ENCODE results near the gene ZMYND10.

Gene ZMYND10

GRCh38 chr3:50330330-50330729 is 15.2 kb downstream of the ZMYND10 start:
- H3K27me3 Mint-ChIP-seq = no peaks in the 10 kb centered on the region
- ATAC-seq = no peak
- DNase-seq = no peak
- peaks cover 38% of the 10 kb centered on the region for H3K4me1 Mint-ChIP-seq
- H3K27ac Mint-ChIP-seq = no peak overlapping the region
- H3K4me3 Mint-ChIP-seq = no peak overlapping the region
- no peaks in the 10 kb centered on the region for H3K9me3 Mint-ChIP-seq
- peaks cover 38% of the 10 kb centered on the region for H3K36me3 Mint-ChIP-seq (ENCODE audit: low read depth)

GRCh38 chr3:50327943-50328691 is 17.4 kb downstream of the ZMYND10 start, which contains the start of gene TUSC2:
Gene TUSC2, minus strand, starts transcription at chr3:50328223. Its CDS starts 124 bp downstream, at chr3:50328099.
- peaks cover 19% of the 10 kb centered on the region for H3K4me1 Mint-ChIP-seq
- H3K27me3 Mint-ChIP-seq = no peaks in the 10 kb centered on the region
- peak; percentile 95 for DNase-seq
- no peaks in the 10 kb centered on the region for H3K9me3 Mint-ChIP-seq
- H3K4me3 Mint-ChIP-seq = peak within 1 kb of the TSS; percentile 87
- ATAC-seq = peak; percentile 89
- H3K27ac Mint-ChIP-seq = peak within 1 kb of the TSS; percentile 89
- peaks cover 20% of the 10 kb centered on the region for H3K36me3 Mint-ChIP-seq (ENCODE audit: low read depth)

DNA sequence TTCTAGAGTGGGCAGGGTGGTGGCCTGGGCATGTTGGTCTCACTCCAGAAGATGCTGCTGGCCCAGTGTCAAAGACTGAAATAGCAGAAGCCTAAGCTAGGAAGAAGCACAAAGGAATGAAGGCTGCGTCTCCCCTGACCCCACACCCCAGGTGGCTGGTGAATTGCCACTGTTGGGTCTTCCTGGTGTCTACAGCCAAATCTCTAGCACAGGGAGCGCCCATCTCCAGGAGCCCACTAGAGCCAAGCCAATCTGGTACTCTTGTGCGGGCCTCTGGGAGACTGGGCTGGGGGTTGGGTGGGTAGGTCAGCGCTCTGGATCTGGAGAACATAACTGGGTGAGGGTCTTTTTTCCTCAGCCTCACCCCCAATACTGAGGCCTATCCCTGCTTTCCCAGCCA is 18.4 kb downstream of the ZMYND10 start:
- H3K27me3 Mint-ChIP-seq = no peaks in the 10 kb centered on the region
- no peak for ATAC-seq
- H3K4me1 Mint-ChIP-seq = peaks cover 19% of the 10 kb centered on the region
- no peaks in the 10 kb centered on the region for H3K9me3 Mint-ChIP-seq
- H3K4me3 Mint-ChIP-seq = peak overlapping the region; percentile 87
- H3K27ac Mint-ChIP-seq = peak overlapping the region; percentile 69
- DNase-seq = no peak
- H3K36me3 Mint-ChIP-seq (ENCODE audit: low read depth) = peaks cover 15% of the 10 kb centered on the region

DNA sequence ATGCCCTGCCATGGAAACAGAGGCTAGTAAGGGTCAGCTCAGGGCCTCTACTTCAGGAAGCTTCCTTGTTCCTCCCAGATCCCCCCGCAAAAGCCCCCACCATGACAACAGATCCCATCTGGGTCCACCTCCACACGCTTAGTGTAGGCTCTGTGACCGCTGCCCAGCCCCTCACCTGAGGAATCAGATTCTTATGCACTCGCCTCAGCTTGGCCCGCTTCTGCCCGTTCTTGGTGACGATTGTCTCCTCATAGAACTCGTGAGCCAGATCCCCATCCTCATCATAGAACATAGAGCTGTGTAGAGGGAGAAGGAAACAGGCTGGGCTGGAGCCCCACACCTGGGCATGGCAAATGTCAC is 19.4 kb downstream of the ZMYND10 start:
- no peaks in the 10 kb centered on the region for H3K27me3 Mint-ChIP-seq
- no peak for ATAC-seq
- H3K36me3 Mint-ChIP-seq (ENCODE audit: low read depth) = peaks cover 12% of the 10 kb centered on the region
- H3K4me1 Mint-ChIP-seq = peaks cover 19% of the 10 kb centered on the region
- no peak overlapping the region for H3K27ac Mint-ChIP-seq
- no peaks in the 10 kb centered on the region for H3K9me3 Mint-ChIP-seq
- H3K4me3 Mint-ChIP-seq = peak overlapping the region; percentile 38
- DNase-seq = no peak

- H3K36me3 Mint-ChIP-seq (ENCODE audit: low read depth) = peaks cover 9% of the 10 kb centered on the region
- H3K9me3 Mint-ChIP-seq = no peaks in the 10 kb centered on the region
- H3K4me1 Mint-ChIP-seq = peaks cover 20% of the 10 kb centered on the region
- H3K27ac Mint-ChIP-seq = no peak overlapping the region
- no peak overlapping the region for H3K4me3 Mint-ChIP-seq
- no peaks in the 10 kb centered on the region for H3K27me3 Mint-ChIP-seq
- no peak for DNase-seq
- no peak for ATAC-seq
These were observed 19.9 kb downstream of the ZMYND10 start for GRCh38 chr3:50325497-50326181.

GRCh38 chr3:50325113-50325480 is 20.4 kb downstream of the ZMYND10 start:
- ATAC-seq (no peak), DNase-seq (no peak)
- Mint-ChIP-seq H3K4me1 (peaks cover 23% of the 10 kb centered on the region), H3K36me3 (ENCODE audit: low read depth) (peaks cover 4% of the 10 kb centered on the region), H3K27me3 (no peaks in the 10 kb centered on the region), H3K4me3 (no peak overlapping the region), H3K9me3 (no peaks in the 10 kb centered on the region), H3K27ac (no peak overlapping the region)

DNA sequence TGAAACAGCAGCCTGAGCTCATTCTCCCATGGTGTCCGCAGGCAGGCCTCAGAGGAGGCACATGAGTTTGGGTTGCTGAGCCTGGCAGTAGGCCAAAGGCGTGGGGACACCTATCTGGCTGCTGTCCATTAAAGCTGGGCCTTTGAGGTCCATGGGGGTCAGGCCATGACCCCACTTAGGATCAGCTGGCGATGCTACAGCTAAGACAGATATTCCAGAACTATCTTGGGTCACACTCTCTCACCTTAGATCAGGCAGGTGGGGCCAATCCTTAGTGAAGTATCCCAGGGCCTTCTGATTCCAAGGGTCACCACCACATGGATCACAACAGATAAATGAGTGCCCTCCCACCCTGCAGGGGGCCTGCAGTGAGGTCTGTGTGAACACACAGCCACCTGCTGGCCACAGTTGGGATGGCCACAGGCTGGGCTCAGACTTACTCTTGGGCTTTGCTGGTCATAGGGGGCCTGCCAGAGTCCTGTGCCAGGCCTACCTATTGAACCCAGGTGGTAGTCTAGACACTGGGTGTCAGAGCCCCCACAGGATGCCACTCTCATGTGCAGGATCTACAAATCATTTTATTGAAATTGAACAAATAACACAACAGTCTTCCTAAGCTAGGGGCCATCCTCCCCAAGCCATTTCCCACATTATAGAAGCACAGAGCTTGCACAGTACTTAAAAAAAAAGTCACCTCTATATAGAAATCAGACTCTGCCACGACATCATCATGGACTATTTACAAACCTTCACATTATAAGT is 21.0 kb downstream of the ZMYND10 start:
- no peaks in the 10 kb centered on the region for H3K9me3 Mint-ChIP-seq
- no peak overlapping the region for H3K4me3 Mint-ChIP-seq
- H3K27me3 Mint-ChIP-seq = no peaks in the 10 kb centered on the region
- H3K27ac Mint-ChIP-seq = peak overlapping the region; percentile 6
- H3K36me3 Mint-ChIP-seq (ENCODE audit: low read depth) = no peaks in the 10 kb centered on the region
- ATAC-seq (peak; percentile 29), DNase-seq (peak; percentile 76)
- peaks cover 28% of the 10 kb centered on the region for H3K4me1 Mint-ChIP-seq

DNA sequence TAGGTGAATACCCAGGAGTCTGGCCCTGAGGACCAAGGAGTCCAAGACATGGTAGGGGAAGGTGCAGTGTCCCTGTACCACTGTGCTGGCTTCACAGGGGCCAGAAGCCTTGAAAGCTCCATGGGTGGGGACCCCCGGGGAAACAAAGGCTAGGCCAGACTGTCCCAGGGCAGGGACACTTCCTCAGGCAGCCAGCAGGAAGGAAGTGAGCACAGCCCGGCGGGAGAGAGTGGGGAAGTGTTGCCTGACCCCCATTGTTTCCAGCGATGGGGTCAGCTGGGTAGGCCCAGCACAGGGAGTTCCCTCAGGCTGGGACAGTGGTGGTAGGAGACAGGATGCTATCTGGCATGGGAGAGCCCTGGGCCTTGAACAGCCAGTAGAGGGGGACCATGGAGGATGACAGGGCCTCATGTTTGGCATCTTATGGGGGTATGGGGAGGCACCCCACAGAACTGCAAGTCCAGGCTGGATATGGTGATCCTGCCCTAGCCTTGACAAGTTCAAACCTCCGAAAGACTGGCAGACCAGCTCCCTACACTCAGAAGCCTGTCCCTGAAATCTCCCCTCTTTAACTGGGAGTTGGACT is 21.8 kb downstream of the ZMYND10 start:
- no peak for DNase-seq

DNA sequence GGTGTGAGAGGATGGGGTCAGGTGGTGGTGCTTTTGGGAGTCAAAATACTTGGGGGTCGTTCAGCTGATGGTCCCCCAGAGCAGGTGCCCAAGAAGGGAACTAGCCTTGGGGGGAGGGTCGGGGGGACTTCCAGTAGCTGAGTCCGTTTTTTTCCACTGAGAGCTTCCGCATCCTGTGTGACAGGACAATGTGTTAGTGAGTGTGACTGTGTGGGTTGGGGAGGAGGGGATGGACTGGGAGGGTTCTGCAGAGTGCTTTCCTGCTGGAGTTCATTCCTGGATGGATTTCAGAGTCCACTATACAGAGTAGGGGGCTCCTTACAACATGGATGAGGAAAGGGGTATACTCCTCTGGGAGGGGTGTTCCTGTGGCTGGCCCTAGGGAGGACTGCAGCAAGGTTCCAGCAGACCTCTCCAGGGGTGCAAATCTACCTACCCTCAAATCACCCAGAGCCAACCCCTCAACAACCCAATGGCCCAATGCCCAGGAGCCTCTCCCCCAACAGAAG is 22.4 kb downstream of the ZMYND10 start:
- H3K27ac Mint-ChIP-seq = no peak overlapping the region
- no peak for ATAC-seq
- peaks cover 33% of the 10 kb centered on the region for H3K4me1 Mint-ChIP-seq
- H3K36me3 Mint-ChIP-seq (ENCODE audit: low read depth) = peaks cover 2% of the 10 kb centered on the region
- no peaks in the 10 kb centered on the region for H3K9me3 Mint-ChIP-seq
- H3K27me3 Mint-ChIP-seq = no peaks in the 10 kb centered on the region
- H3K4me3 Mint-ChIP-seq = no peak overlapping the region
- DNase-seq = no peak

More for the DNA sequence above, 21.8 kb downstream of the ZMYND10 start:
- peaks cover 34% of the 10 kb centered on the region for H3K4me1 Mint-ChIP-seq
- ATAC-seq = no peak
- H3K27ac Mint-ChIP-seq = no peak overlapping the region
- no peaks in the 10 kb centered on the region for H3K27me3 Mint-ChIP-seq
- no peaks in the 10 kb centered on the region for H3K9me3 Mint-ChIP-seq
- H3K36me3 Mint-ChIP-seq (ENCODE audit: low read depth) = no peaks in the 10 kb centered on the region
- H3K4me3 Mint-ChIP-seq = no peak overlapping the region

DNA sequence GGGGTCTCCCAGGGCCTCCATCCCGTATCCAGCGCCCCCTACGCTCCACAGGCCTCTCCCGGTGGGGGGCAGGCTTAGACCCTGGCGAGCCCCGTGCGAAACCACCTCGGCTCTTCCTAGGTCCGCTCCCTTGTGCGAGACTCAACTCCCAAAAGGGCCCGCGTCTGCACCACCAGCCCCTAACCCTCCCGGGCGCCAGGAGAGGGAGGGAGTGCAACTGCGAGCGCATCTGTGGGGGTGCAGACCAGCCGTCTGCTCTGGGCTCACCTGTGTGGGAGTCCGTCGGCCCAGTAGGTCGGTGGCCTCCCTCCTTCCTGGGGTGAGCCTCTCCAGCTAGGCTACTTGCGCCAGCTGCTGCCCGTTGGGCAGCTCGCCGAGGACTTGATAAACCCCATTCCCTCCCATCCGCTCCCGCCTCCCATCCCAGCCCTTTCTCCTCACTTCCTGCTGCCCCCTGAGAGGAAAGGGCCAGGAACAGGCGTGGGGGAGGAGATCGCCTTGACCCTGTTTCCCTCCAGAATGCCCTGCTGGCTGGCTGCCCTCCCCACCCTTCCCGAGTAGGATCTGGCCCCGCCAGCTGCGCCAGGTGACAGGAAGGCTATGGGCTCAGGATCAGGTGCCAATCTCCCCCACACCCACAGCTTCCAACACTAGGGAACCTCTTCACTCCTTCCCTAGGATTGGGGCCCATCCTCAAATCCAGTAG is 23.0 kb downstream of the ZMYND10 start, which contains the start of gene HYAL2:
HYAL2 (minus strand) TSS at position 360 of the 706 bp plus-strand sequence. CDS start 2,256 bp downstream, outside the sequence.
- Mint-ChIP-seq H3K27ac (peak within 1 kb of the TSS; percentile 90), H3K36me3 (ENCODE audit: low read depth) (peaks cover 2% of the 10 kb centered on the region), H3K4me3 (peak within 1 kb of the TSS; percentile 75), H3K27me3 (no peaks in the 10 kb centered on the region), H3K9me3 (no peaks in the 10 kb centered on the region), H3K4me1 (peaks cover 31% of the 10 kb centered on the region)
- ATAC-seq = no peak
- DNase-seq = peak; percentile 2

DNA sequence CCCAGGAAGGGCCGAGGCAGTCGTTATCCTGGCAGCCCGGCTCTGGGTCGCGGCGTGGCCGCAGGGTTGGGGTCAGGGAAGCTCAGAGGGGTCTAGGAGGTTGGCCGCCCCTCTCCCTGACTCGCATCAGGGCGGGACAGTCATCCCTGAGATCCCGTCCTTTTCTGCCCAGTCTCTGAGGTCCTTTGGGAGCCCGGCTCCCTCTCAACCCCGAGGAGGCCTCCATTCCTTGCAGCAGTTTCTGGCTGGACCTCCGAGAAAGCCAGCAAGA is 23.5 kb downstream of the ZMYND10 start:
- Mint-ChIP-seq H3K4me3 (peak overlapping the region; percentile 75), H3K4me1 (peaks cover 32% of the 10 kb centered on the region), H3K27me3 (no peaks in the 10 kb centered on the region), H3K36me3 (ENCODE audit: low read depth) (peaks cover 2% of the 10 kb centered on the region), H3K27ac (no peak overlapping the region), H3K9me3 (no peaks in the 10 kb centered on the region)
- ATAC-seq = no peak
- DNase-seq = no peak

DNA sequence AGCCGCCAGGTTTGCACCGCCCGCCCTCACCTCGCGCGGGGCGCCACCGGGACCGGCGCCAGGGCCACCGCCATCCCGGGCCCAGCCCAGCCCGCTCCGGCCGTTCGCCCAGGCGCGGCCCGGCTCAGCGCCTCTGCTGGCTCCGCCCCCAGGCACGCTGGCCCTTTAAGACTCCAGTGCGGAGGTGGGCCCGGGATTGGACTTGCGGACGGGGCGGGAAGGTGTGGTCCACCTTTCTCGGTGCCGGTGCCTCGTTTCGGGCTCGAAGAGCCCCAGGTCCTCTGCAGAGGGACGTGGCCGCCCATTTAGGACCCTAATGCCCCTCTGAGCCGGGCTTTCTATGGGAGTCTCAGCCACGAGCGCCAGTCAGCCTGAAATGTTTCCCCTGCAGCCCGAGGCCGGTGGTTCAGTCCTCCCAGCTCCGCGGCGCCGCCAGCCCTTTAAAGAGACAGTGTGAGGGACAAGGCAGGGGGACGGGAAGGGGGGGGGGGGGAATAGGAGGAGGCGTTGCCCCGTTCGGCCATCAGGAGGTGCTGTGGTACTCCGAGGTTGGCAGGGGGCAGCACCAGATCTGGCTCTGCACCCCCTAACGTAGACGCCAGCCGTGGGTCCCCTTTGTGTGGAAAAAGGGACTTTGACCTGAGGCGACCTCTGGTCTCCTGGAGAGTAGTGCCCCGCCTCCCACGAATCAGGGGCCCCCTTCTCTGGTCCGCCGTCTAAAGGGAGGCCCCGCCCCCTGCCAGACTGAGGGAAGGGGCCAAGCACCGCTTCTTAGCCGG is 24.0 kb downstream of the ZMYND10 start:
- no peaks in the 10 kb centered on the region for H3K9me3 Mint-ChIP-seq

GRCh38 chr3:50320853-50321335 is 24.6 kb downstream of the ZMYND10 start:
- Mint-ChIP-seq H3K4me1 (peaks cover 32% of the 10 kb centered on the region), H3K36me3 (ENCODE audit: low read depth) (peaks cover 5% of the 10 kb centered on the region), H3K27me3 (no peaks in the 10 kb centered on the region), H3K9me3 (no peaks in the 10 kb centered on the region), H3K27ac (peak overlapping the region; percentile 73), H3K4me3 (peak overlapping the region; percentile 87)
- DNase-seq = peak; percentile 67
- ATAC-seq = peak; percentile 48

More for the DNA sequence above, 24.0 kb downstream of the ZMYND10 start:
- Mint-ChIP-seq H3K4me1 (peaks cover 32% of the 10 kb centered on the region), H3K4me3 (peak overlapping the region; percentile 75), H3K27ac (peak overlapping the region; percentile 90), H3K36me3 (ENCODE audit: low read depth) (peaks cover 2% of the 10 kb centered on the region), H3K27me3 (no peaks in the 10 kb centered on the region)
- DNase-seq (peak; percentile 83), ATAC-seq (peak; percentile 73)

Measured in activated naive CD8-positive, alpha-beta T cell treated with anti-CD3 and anti-CD28 coated beads, Interleukin-2, amount 50 U/mL, for 24 hours (primary cell).